LoVo (cell line): ENCODE data around the gene HDAC11.

ENCODE experiments used
- DNase-seq: peaks from one replicate; pipeline ENCODE4 v3.0.0-alpha.2; 2016; ENCODE audit warnings: low spot score

The HDAC11 gene

GRCh38 chr3:13543253-13543652 is 63.1 kb downstream of the HDAC11 start:
- no peak for DNase-seq

- DNase-seq = no peak
These were observed 64.3 kb downstream of the HDAC11 start for GRCh38 chr3:13544293-13544831.

GRCh38 chr3:13544951-13545651 is 65.0 kb downstream of the HDAC11 start:
- no peak for DNase-seq

- no peak for DNase-seq
These were observed 65.9 kb downstream of the HDAC11 start for GRCh38 chr3:13545952-13546454.

- no peak for DNase-seq
These were observed 66.6 kb downstream of the HDAC11 start for GRCh38 chr3:13546667-13547171.

GRCh38 chr3:13547591-13548371 is 67.7 kb downstream of the HDAC11 start:
- DNase-seq = no peak

GRCh38 chr3:13548696-13549622 is 68.9 kb downstream of the HDAC11 start, which contains the start of gene FBLN2:
Gene FBLN2 (plus strand): TSS chr3:13549125. CDS start chr3:13570356, 21,231 bp downstream.
- no peak for DNase-seq

- no peak for DNase-seq
These were observed 69.7 kb downstream of the HDAC11 start for GRCh38 chr3:13549623-13550422.

GRCh38 chr3:13550423-13550690 is 70.3 kb downstream of the HDAC11 start:
- no peak for DNase-seq

GRCh38 chr3:13550791-13551360 is 70.8 kb downstream of the HDAC11 start:
- DNase-seq = no peak

- DNase-seq = no peak
These were observed 72.9 kb downstream of the HDAC11 start for GRCh38 chr3:13552857-13553652.

GRCh38 chr3:13553686-13554085 is 73.6 kb downstream of the HDAC11 start:
- DNase-seq = no peak

- no peak for DNase-seq
These were observed 75.6 kb downstream of the HDAC11 start for GRCh38 chr3:13555753-13556152.
